ENCODE results near the gene SH3TC2. TPM values are rescaled to one million over a fixed set of nuclear protein-coding genes. Genes with fewer than 3 reads are reported as not detected.
A peak's percentile ranks its signal among the peaks of the same experiment; 100 is the strongest.

The SH3TC2 gene
- total and polyA plus RNA-seq, 2 of the 4 experiments (the other 2 are of a cell fraction) = 3.4 to 7.9 TPM

DNA sequence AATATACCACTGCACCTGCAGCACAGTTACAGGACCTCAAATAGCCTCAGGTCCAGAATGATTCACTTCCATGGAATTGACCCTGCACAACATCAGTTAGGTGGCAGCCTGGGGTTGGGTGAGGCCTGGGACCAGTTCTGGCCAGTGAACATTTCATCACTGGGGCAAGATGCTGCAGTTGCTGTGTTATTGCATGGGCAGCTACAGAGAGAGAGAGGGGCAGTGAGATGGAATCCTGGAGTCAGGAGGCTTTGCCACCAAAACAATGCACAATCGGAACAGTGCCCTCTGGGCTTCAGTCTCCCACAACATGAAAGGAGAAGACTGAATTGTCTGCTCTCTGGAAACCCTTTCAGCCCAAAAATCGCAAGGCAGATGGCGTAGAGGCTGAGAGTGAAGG lies 51.8 kb downstream of the SH3TC2 start:
- H3K18ac ChIP-seq (ENCODE audit: low read depth, low read length) = no peak overlapping the region
- dilution Hi-C loops (cut with HindIII; ENCODE audit: low sequenced_read_pairs, unreplicated experiment) (no loop called here), intact Hi-C loops (cut with micrococcal nuclease) (no loop called here), in situ Hi-C loops (cut with MboI; ENCODE audit: low sequenced_read_pairs) (no loop called here)
- no peaks in the 10 kb centered on the region for H3K9me1 ChIP-seq (ENCODE audit: insufficient read depth, low read length)
- no peak overlapping the region for H3K4ac ChIP-seq (ENCODE audit: low read depth, low read length)
- BruUV-seq (replicated peaks) = no TSS peak
- no peaks in the 10 kb centered on the region for H3K27me3 ChIP-seq (ENCODE audit: control insufficient read depth, insufficient read depth, low read length)
- no peak overlapping the region for H3K27ac ChIP-seq (ENCODE audit: insufficient read depth, low read length)
- peak overlapping the region; percentile 47 for H2AFZ ChIP-seq (replicated peaks; ENCODE audit: low read length, poor library complexity)
- no peaks in the 10 kb centered on the region for H3K36me3 ChIP-seq (ENCODE audit: control insufficient read depth, insufficient read depth, low read length)
- H3K23ac ChIP-seq (ENCODE audit: low read depth, low read length) = no peak overlapping the region
- 0 out of 2 replicates have a peak overlapping the region, but pooled peaks have one; percentile 42 for H3K14ac ChIP-seq (replicated peaks; ENCODE audit: low read depth, low read length)
- H2BK120ac ChIP-seq (ENCODE audit: low read depth, low read length) = no peak overlapping the region
- H2BK15ac ChIP-seq (ENCODE audit: low read depth, low read length) = no peak overlapping the region
- CTCF ChIA-PET = interaction anchor here (0.6 kb wide), 1 partner anchor 276 kb away, joined by 3 read pairs; no protein-coding TSS in a partner anchor
- ATAC-seq (ENCODE audit: low read depth) (peak; percentile 25; the same call in 1 of the 2 replicates), DNase-seq (peak; percentile 50)
- peaks cover 7% of the 10 kb centered on the region for H3K4me1 ChIP-seq (ENCODE audit: control insufficient read depth, insufficient read depth, low read length)
- H2BK5ac ChIP-seq (ENCODE audit: low read depth, low read length, poor library complexity, severe bottlenecking) = no peak overlapping the region
- no peaks in the 10 kb centered on the region for H3K9me3 ChIP-seq (ENCODE audit: control insufficient read depth, insufficient read depth, low read length)
- H3K79me1 ChIP-seq (ENCODE audit: low read depth in 1 of 2, low read length in 2 of 2) = no peaks in the 10 kb centered on the region
- H4K8ac ChIP-seq (ENCODE audit: low read depth in 2 of 2, low read length in 2 of 2) = no peak overlapping the region
- TF ChIP-seq POLR2A (IDR thresholded peaks at IDR 0.05; ENCODE audit: low read depth, low read length) = no peak
- TF ChIP-seq CEBPB (IDR thresholded peaks at IDR 0.05; ENCODE audit: low read depth, low read length) = peak; percentile 38; the same call in 1 of the 2 replicates
- TF ChIP-seq RFX5 (IDR thresholded peaks at IDR 0.05; ENCODE audit: low read depth, low read length) = peak; percentile 60
- H3K4me3 ChIP-seq (ENCODE audit: insufficient read depth, low read depth, low read length) = no peak overlapping the region
- no peak overlapping the region for H4K91ac ChIP-seq (ENCODE audit: insufficient read depth, low read depth, low read length)
- H3K4me2 ChIP-seq (ENCODE audit: low read depth, low read length) = no peak overlapping the region
- H2BK20ac ChIP-seq (ENCODE audit: low read depth, low read length) = no peak overlapping the region
- H4K5ac ChIP-seq (ENCODE audit: low read depth, low read length) = no peak overlapping the region
- POLR2A ChIA-PET (ENCODE audit: unreplicated experiment) = no interaction called here
- H3K56ac ChIP-seq (ENCODE audit: extremely low read depth, insufficient read depth, low read length) = no peak overlapping the region
- WGBS, 2 experiments (ENCODE audit: extremely low coverage in 2 of 2, insufficient read length in 1 of 2) = no CpG with 5 or more reads among the region's 3 CpGs
- H2AK9ac ChIP-seq (replicated peaks; ENCODE audit: low read depth, low read length, poor library complexity) = peak overlapping the region; percentile 59
- no peak overlapping the region for H2AK5ac ChIP-seq (ENCODE audit: low read depth, low read length)
- H4K20me1 ChIP-seq (ENCODE audit: insufficient read depth, low read length) = no peaks in the 10 kb centered on the region
- H3K9ac ChIP-seq (ENCODE audit: low read depth, low read length) = no peak overlapping the region

Measured in IMR-90 (cell line).